IPS-15b (cell line): ENCODE measurements around the gene GTPBP2.

ENCODE experiments used
- H3K27me3 ChIP-seq: one replicate; pipeline ENCODE4 v1.6.1; 2013; ENCODE audit warnings: low read length; ENCODE audit not compliant: control insufficient read depth, insufficient read depth
- H3K36me3 ChIP-seq: one replicate; pipeline ENCODE4 v1.6.1; 2013; ENCODE audit warnings: low read length; ENCODE audit not compliant: control insufficient read depth, insufficient read depth
- H3K4me1 ChIP-seq: one replicate; pipeline ENCODE4 v1.6.1; 2013; ENCODE audit warnings: mild to moderate bottlenecking, low read length; ENCODE audit not compliant: control insufficient read depth, insufficient read depth
- H3K4me3 ChIP-seq: one replicate; pipeline ENCODE4 v1.5.1; 2013; ENCODE audit warnings: low read depth, low read length
- H3K9ac ChIP-seq: one replicate; pipeline ENCODE4 v1.6.1; 2013; ENCODE audit warnings: low read depth, mild to moderate bottlenecking, low read length
- H3K9me3 ChIP-seq: one replicate; pipeline ENCODE4 v1.6.1; 2013; ENCODE audit warnings: mild to moderate bottlenecking, low read length; ENCODE audit not compliant: control insufficient read depth, insufficient read depth

GTPBP2 gene

DNA sequence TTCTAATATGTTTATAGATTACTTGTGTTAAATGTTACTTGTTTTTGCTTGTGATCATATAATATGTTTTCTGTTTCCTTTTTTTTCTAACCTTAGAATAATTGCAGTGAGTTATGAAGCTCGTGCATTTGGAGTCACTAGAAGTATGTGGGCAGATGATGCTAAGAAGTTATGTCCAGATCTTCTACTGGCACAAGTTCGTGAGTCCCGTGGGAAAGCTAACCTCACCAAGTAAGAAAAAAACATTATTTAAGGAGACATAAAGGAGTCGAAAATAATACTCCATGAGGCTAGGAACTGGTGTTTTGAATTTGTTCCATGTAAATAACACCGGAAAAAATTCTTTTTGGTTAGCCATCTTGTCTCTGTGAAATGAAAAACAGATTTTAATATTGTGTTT is 46.2 kb downstream of the GTPBP2 start:
- Histone ChIP-seq H3K27me3 (no peaks in the 10 kb centered on the region), H3K4me3 (no peak overlapping the region), H3K9ac (no peak overlapping the region), H3K4me1 (no peaks in the 10 kb centered on the region), H3K9me3 (no peaks in the 10 kb centered on the region), H3K36me3 (peaks cover 13% of the 10 kb centered on the region)

DNA sequence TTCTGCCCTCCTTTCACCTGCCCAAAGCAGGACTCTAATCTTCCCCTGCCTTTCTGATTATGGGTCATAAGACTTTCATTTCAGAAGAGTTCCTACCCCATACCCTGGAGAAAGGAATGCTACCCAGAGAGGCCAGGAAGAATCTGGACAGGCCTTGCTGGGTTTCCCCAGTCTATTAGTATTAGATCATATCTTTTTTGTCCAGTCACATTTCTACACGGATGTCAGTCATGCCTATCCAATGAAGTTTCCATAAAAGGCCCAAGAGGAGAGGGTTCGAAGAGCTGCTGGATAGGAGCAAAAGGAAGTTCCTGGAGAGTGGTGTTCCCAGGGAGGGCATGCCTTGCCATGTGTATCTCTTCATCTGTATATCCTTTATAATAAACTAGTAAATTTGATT is 49.9 kb downstream of the GTPBP2 start:
- H3K27me3 ChIP-seq: no peaks in the 10 kb centered on the region
- no peaks in the 10 kb centered on the region for H3K9me3 ChIP-seq
- H3K36me3 ChIP-seq: peaks cover 8% of the 10 kb centered on the region
- H3K4me3 ChIP-seq: no peak overlapping the region
- H3K9ac ChIP-seq: no peak overlapping the region
- H3K4me1 ChIP-seq: peaks cover 4% of the 10 kb centered on the region

DNA sequence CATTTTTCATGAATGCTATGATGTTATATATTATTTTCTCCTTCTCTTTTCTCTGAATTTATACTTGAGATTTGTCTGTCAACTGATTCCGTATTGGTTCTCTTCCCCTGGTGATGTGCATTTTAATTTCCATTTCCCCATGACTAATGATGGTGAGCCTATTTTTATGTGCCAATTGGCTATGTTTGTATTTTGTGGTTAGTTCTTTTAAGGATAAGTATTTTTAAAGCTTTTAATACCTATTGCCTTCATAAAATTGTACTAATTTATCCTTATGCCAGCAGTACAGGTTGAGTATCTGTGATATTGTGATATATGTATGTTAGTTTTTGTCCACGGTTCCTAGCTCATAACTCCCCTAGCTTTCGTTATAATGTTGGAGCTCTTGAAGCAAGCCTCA is 50.3 kb downstream of the GTPBP2 start:
- H3K36me3 ChIP-seq: peaks cover 8% of the 10 kb centered on the region
- no peaks in the 10 kb centered on the region for H3K9me3 ChIP-seq
- no peak overlapping the region for H3K9ac ChIP-seq
- no peaks in the 10 kb centered on the region for H3K27me3 ChIP-seq
- H3K4me3 ChIP-seq: no peak overlapping the region
- H3K4me1 ChIP-seq: peaks cover 4% of the 10 kb centered on the region

DNA sequence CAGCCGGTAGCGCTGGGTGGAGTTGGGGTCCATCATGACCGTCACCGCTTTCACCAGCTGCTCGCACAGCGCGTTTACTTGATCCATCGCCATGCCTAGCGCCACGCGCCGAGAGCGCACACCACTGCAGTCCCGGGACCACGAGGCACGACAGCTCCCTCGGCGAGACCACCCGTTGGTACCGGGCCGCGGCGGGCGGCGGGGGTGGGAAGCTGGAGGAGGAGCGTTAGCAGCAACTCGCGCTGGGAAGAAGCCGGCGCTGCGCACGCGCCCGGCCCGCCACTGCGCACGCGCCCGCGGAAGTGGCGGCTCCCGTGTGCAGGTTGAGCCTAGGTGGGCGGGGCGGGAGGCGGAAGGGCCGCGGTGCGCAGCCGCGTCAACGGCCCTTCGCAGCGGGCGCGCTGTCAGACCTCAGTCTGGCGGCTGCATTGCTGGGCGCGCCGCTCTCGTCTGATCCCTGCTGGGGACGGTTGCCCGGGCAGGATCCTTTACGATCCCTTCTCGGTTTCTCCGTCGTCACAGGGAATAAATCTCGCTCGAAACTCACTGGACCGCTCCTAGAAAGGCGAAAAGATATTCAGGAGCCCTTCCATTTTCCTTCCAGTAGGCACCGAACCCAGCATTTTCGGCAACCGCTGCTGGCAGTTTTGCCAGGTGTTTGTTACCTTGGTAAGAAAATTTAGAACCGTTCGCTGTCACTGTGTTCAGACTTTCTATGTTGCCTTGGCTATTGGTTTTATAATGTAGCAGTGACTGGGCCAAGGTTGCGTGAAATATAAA is 53.1 kb downstream of the GTPBP2 start, which contains the start of the genes POLH and XPO5:
Gene POLH, plus strand, starts transcription at position 414 of the 780 bp plus-strand sequence. CDS start 6,135 bp downstream, outside the sequence.
Gene XPO5, minus strand, starts transcription at position 267 of the 780 bp plus-strand sequence. Its CDS starts 174 bp downstream, at position 93.
- Histone ChIP-seq H3K9ac (peak within 1 kb of the TSS; percentile 83), H3K27me3 (no peaks in the 10 kb centered on the region), H3K9me3 (no peaks in the 10 kb centered on the region), H3K36me3 (peaks cover 16% of the 10 kb centered on the region), H3K4me3 (peak within 1 kb of the TSS; percentile 98), H3K4me1 (peaks cover 4% of the 10 kb centered on the region)

DNA sequence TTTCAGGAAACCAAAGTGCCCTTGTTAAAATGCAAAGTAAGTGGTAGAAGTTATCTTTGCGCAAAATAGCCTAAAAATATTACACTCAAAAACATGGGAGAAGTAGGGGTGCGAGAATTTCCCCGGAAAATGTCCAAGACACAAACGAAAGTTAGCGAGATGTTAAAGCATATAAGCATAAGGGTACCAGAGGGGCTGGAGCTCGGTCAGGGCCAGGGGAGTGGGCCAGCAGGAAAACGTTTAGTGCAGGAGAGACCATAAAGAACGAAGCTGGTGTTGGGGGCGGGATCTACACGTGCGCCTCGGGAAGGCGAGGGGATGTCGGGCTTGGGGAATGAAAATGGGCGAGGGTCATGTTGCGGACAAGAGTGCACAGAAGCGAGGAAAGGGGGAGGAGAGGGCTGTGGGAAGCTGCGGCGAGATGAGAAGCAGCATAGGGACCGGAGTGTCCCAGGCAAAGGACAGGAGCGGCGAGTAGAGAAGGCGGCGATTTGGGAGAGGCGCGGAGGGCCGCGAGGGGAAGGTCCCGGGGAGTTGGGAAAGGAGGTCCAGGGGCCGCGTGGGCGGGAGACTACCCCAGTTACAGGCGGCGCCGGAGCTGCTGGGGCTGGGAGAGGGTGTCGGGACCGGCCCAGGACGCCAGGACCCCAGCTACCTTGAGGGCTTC is 53.8 kb downstream of the GTPBP2 start:
- no peaks in the 10 kb centered on the region for H3K9me3 ChIP-seq
- H3K9ac ChIP-seq: peak overlapping the region; percentile 74
- H3K4me1 ChIP-seq: peaks cover 4% of the 10 kb centered on the region
- H3K4me3 ChIP-seq: peak overlapping the region; percentile 98
- no peaks in the 10 kb centered on the region for H3K27me3 ChIP-seq
- H3K36me3 ChIP-seq: peaks cover 23% of the 10 kb centered on the region

DNA sequence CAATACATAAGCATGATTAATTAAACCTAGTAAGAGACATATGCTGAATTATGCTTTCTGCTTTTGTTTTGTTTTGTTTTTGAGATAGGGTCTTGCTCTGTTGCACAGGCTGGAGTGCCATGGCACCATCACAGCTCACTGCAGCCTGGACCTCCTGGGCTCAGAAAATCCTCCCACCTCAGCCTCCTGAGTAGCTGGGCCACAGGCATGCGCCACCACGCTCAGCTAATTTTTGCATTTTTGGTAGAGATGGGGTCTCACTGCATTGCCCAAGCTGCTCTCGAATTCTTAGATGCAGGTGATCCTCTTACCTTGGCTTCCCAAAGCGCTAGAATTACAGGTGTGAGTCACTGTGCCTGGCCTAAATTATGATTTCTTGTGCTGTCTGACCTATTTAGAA is 57.0 kb downstream of the GTPBP2 start:
- Histone ChIP-seq H3K4me1 (peaks cover 4% of the 10 kb centered on the region), H3K4me3 (no peak overlapping the region), H3K9me3 (no peaks in the 10 kb centered on the region), H3K36me3 (peaks cover 38% of the 10 kb centered on the region), H3K9ac (no peak overlapping the region), H3K27me3 (no peaks in the 10 kb centered on the region)

DNA sequence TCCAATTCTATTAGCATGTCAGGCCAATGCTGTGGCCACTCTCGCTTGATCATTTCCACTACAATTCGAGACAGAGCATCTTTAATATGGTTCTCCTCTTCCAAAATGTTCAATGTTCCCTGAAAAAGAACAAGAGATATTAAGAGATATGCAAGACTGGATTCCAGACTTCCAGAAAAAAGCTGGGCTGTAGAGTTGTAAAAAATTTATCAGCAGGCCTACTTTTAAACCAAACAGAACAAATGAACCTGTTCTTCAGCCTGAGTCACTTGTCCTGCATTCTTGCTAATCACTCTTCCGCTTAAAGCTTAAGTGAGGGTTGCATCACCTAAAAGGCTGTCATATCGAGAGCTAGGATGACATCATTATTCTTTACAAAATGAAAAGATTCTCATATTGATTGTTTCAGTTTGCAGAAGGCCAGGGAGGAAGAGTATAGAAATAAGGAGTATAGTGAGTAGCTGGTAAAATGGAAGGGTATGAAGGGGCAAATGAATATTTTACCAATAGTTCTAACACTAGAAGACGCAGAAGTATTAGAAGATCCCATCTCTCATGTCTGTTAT is 58.1 kb downstream of the GTPBP2 start:
- Histone ChIP-seq H3K36me3 (peaks cover 47% of the 10 kb centered on the region), H3K9me3 (no peaks in the 10 kb centered on the region), H3K4me3 (no peak overlapping the region), H3K27me3 (no peaks in the 10 kb centered on the region), H3K9ac (no peak overlapping the region), H3K4me1 (peaks cover 4% of the 10 kb centered on the region)
